HepG2 (cell line): ENCODE results near the gene STMN1. TPM values are rescaled to one million over a fixed set of nuclear protein-coding genes. Genes with fewer than 3 reads are reported as not detected.
A peak's percentile ranks its signal among the peaks of the same experiment; 100 is the strongest.

Experiments used
- HNRNPH1 ChIP-seq: fragments of 200-400 bp; formaldehyde crosslinking; optimal IDR thresholded peaks from 2 replicates; pipeline ENCODE3; 2017; ENCODE audit warnings: mild to moderate bottlenecking, low read depth, low read length
- NFE2L1 ChIP-seq: sonication (generic); formaldehyde crosslinking; IDR thresholded peaks from 2 replicates; pipeline ENCODE4 v1.4.0; 2020; ENCODE audit warnings: missing genetic modification reagents, mild to moderate bottlenecking, borderline replicate concordance
- RNF2 ChIP-seq: fragments of 450-650 bp; conservative IDR thresholded peaks from 2 replicates; pipeline ENCODE4 v1.6.1; 2016; ENCODE audit warnings: low read depth
- TCF7 ChIP-seq: sonication (generic); IDR thresholded peaks from 2 replicates; pipeline ENCODE4 v1.6.1; 2016; ENCODE audit warnings: antibody characterized with exemption, low read depth
- ZNF160 ChIP-seq: sonication (generic); formaldehyde crosslinking; IDR thresholded peaks from 2 replicates; pipeline ENCODE4 v1.8.0; 2022; ENCODE audit warnings: mild to moderate bottlenecking, inconsistent platforms, missing genetic modification reagents
- ZNF343 ChIP-seq: sonication (generic); formaldehyde crosslinking; IDR thresholded peaks from 2 replicates; pipeline ENCODE4 v1.4.0; 2020; ENCODE audit warnings: mild to moderate bottlenecking, missing genetic modification reagents
- ZNF574 ChIP-seq: sonication (generic); formaldehyde crosslinking; IDR thresholded peaks from 2 replicates; pipeline ENCODE4 v1.4.0; 2020; ENCODE audit warnings: missing genetic modification reagents
- ZNF777 ChIP-seq: sonication (generic); formaldehyde crosslinking; IDR thresholded peaks from 2 replicates; pipeline ENCODE4 v1.4.0; 2020; ENCODE audit warnings: missing genetic modification reagents
- polyA plus RNA-seq, 8 experiments: library from polyadenylated mRNA; depleted of rRNA in 3 of 8; stranded (reverse) in 7 of 8; unstranded in 1 of 8; fragments of >200 nt; fragmentation: Illumina TruSeq in 4 of 8; extraction: Trizol in 4 of 8; gene quantifications; 2 replicates each; pipeline versions ENCODE4 v1.2.1 to v1.2.3, GENCODE V29; 2011 to 2016; ENCODE audit warnings: low read depth in 4 of 8, missing spikeins in 1 of 8, mixed read lengths in 1 of 8; ENCODE audit not compliant: insufficient read depth in 1 of 8
- total RNA-seq, 5 experiments: library from RNA; depleted of rRNA; stranded (reverse); fragments of >200 nt; fragmentation: Illumina TruSeq; extraction: Trizol; gene quantifications; 2 replicates each; pipeline ENCODE4 v1.2.3, GENCODE V29; 2016; ENCODE audit warnings: low read depth in 1 of 5
- TF ChIP-seq, protein P1 (sequence below): sonication (generic); formaldehyde crosslinking; IDR thresholded peaks from 2 replicates; pipeline ENCODE4 v1.4.0; 2020; ENCODE audit warnings: missing genetic modification reagents, borderline replicate concordance
- TF ChIP-seq, protein P2 (sequence below): sonication (generic); formaldehyde crosslinking; IDR thresholded peaks from 2 replicates; pipeline ENCODE4 v1.4.0; 2020; ENCODE audit warnings: missing genetic modification reagents
- TF ChIP-seq, protein P3 (sequence below): sonication (generic); formaldehyde crosslinking; IDR thresholded peaks from 2 replicates; pipeline ENCODE4 v1.5.1; 2020; ENCODE audit warnings: mild to moderate bottlenecking, missing genetic modification reagents, moderate library complexity

The STMN1 gene
- total and polyA plus RNA-seq, 2 of the 13 experiments (the other 11 are each of a cell fraction or from before 2014, with no cell fraction given) = 45.9 to 409 TPM

DNA sequence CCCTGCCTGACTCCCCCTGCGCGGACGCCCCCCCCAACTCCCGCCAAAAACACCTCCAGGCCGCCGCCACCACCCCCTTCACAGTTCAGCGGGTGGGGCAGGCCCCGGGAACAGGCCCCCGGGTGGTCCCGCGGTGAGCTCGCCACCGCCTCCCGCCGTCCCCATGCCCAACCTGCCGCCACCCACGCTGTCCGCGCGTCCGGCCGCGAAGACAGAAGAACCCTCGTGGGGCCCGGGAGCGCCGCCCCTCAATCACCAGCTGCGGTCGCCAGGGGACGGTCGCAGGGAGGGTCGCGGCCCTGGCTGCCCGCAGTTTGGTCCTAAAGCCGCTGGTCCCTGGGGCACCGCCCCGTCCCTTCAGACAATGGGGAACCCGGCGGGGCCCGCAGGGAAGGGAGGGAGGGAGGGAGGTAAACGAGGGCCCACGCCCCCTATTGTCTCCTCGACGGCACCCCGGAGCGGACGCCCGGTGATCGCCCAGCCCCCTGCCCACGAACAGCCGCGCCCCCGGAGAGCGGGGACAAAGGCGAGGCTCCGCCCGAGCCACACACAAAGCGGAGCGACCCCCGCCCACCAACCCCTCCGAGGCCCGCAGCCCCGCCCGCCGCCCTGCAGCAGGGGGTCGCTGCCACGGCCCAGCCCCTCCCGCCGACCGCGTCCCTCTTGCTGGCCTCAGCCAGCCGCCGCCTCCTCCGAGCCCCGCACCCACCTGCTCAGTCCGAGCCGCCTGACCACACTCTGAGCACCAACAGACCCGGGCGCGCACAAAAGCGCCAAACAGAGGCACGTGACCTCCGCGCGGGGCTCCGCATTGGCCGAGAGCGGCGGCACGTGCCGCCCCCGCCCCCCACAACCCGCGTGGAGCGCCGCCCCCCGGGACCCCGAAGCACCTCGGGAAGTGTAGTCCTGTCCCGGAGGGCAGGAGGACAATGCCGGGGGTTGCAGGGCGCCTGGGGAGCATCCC lies at the start of gene STMN1 (continued):
- no peak for TF ChIP-seq RNF2
- TF ChIP-seq, protein P1, sequence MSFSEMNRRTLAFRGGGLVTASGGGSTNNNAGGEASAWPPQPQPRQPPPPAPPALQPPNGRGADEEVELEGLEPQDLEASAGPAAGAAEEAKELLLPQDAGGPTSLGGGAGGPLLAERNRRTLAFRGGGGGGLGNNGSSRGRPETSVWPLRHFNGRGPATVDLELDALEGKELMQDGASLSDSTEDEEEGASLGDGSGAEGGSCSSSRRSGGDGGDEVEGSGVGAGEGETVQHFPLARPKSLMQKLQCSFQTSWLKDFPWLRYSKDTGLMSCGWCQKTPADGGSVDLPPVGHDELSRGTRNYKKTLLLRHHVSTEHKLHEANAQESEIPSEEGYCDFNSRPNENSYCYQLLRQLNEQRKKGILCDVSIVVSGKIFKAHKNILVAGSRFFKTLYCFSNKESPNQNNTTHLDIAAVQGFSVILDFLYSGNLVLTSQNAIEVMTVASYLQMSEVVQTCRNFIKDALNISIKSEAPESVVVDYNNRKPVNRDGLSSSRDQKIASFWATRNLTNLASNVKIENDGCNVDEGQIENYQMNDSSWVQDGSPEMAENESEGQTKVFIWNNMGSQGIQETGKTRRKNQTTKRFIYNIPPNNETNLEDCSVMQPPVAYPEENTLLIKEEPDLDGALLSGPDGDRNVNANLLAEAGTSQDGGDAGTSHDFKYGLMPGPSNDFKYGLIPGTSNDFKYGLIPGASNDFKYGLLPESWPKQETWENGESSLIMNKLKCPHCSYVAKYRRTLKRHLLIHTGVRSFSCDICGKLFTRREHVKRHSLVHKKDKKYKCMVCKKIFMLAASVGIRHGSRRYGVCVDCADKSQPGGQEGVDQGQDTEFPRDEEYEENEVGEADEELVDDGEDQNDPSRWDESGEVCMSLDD (CRISPR knock-in tag) = no peak
- TF ChIP-seq NFE2L1 (CRISPR knock-in tag) = no peak
- TF ChIP-seq HNRNPH1 = no peak
- TF ChIP-seq TCF7 = no peak
- TF ChIP-seq, protein P2, sequence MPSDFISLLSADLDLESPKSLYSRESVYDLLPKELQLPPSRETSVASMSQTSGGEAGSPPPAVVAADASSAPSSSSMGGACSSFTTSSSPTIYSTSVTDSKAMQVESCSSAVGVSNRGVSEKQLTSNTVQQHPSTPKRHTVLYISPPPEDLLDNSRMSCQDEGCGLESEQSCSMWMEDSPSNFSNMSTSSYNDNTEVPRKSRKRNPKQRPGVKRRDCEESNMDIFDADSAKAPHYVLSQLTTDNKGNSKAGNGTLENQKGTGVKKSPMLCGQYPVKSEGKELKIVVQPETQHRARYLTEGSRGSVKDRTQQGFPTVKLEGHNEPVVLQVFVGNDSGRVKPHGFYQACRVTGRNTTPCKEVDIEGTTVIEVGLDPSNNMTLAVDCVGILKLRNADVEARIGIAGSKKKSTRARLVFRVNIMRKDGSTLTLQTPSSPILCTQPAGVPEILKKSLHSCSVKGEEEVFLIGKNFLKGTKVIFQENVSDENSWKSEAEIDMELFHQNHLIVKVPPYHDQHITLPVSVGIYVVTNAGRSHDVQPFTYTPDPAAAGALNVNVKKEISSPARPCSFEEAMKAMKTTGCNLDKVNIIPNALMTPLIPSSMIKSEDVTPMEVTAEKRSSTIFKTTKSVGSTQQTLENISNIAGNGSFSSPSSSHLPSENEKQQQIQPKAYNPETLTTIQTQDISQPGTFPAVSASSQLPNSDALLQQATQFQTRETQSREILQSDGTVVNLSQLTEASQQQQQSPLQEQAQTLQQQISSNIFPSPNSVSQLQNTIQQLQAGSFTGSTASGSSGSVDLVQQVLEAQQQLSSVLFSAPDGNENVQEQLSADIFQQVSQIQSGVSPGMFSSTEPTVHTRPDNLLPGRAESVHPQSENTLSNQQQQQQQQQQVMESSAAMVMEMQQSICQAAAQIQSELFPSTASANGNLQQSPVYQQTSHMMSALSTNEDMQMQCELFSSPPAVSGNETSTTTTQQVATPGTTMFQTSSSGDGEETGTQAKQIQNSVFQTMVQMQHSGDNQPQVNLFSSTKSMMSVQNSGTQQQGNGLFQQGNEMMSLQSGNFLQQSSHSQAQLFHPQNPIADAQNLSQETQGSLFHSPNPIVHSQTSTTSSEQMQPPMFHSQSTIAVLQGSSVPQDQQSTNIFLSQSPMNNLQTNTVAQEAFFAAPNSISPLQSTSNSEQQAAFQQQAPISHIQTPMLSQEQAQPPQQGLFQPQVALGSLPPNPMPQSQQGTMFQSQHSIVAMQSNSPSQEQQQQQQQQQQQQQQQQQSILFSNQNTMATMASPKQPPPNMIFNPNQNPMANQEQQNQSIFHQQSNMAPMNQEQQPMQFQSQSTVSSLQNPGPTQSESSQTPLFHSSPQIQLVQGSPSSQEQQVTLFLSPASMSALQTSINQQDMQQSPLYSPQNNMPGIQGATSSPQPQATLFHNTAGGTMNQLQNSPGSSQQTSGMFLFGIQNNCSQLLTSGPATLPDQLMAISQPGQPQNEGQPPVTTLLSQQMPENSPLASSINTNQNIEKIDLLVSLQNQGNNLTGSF (CRISPR knock-in tag) = no peak
- peak; percentile 31; the same call in 1 of the 2 replicates for TF ChIP-seq ZNF160 (CRISPR knock-in tag)
- TF ChIP-seq ZNF343 = peak; percentile 29; the same call in 1 of the 2 replicates
- peak; percentile 80 for TF ChIP-seq ZNF574 (CRISPR knock-in tag)
- TF ChIP-seq, protein P3, sequence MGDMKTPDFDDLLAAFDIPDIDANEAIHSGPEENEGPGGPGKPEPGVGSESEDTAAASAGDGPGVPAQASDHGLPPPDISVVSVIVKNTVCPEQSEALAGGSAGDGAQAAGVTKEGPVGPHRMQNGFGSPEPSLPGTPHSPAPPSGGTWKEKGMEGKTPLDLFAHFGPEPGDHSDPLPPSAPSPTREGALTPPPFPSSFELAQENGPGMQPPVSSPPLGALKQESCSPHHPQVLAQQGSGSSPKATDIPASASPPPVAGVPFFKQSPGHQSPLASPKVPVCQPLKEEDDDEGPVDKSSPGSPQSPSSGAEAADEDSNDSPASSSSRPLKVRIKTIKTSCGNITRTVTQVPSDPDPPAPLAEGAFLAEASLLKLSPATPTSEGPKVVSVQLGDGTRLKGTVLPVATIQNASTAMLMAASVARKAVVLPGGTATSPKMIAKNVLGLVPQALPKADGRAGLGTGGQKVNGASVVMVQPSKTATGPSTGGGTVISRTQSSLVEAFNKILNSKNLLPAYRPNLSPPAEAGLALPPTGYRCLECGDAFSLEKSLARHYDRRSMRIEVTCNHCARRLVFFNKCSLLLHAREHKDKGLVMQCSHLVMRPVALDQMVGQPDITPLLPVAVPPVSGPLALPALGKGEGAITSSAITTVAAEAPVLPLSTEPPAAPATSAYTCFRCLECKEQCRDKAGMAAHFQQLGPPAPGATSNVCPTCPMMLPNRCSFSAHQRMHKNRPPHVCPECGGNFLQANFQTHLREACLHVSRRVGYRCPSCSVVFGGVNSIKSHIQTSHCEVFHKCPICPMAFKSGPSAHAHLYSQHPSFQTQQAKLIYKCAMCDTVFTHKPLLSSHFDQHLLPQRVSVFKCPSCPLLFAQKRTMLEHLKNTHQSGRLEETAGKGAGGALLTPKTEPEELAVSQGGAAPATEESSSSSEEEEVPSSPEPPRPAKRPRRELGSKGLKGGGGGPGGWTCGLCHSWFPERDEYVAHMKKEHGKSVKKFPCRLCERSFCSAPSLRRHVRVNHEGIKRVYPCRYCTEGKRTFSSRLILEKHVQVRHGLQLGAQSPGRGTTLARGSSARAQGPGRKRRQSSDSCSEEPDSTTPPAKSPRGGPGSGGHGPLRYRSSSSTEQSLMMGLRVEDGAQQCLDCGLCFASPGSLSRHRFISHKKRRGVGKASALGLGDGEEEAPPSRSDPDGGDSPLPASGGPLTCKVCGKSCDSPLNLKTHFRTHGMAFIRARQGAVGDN = peak; percentile 70
- TF ChIP-seq ZNF777 = peak; percentile 94
